ENCODE measurements around the gene PTGER4.
"Not testable (repeated sequence)": the region's sequence is repeated elsewhere in the genome, so short reads cannot be mapped to it uniquely, and the experiment has no call there.

Gene PTGER4

GRCh38 chr5:40679913-40680681, at the start of gene PTGER4:
PTGER4 (plus strand) TSS chr5:40679915; CDS start chr5:40680994, 1,079 bp downstream.
- peak; percentile 82 for DNase-seq

- DNase-seq = no peak
Observed at GRCh38 chr5:40630126-40630525, 49.6 kb upstream of the PTGER4 start.

GRCh38 chr5:40631236-40631635, 48.5 kb upstream of the PTGER4 start:
- no peak for DNase-seq

DNA sequence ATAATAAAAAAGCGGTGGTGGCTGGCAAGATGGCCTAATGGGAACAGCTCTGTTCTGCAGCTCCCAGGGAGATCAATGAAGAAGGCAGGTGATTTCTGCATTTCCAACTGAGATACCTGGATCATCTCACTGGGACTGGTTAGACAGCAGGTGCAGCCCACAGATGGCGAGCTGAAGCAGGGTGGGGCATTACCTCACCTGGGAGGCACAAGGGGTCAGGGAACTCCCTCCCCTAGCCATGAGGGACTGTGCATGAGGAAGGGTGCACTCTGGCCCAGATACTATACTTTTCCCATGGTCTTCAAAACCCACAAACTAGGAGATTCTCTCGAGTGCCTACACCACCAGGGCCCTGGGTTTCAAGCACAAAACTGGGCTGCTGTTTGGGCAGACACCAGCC, 45.6 kb upstream of the PTGER4 start:
- DNase-seq = no peak

GRCh38 chr5:40634593-40634992, 45.1 kb upstream of the PTGER4 start:
- DNase-seq = no peak

- DNase-seq = not testable (repeated sequence)
Observed at GRCh38 chr5:40639531-40639930, 40.2 kb upstream of the PTGER4 start.

- no peak for DNase-seq
Observed at GRCh38 chr5:40646266-40646665, 33.4 kb upstream of the PTGER4 start.

DNA sequence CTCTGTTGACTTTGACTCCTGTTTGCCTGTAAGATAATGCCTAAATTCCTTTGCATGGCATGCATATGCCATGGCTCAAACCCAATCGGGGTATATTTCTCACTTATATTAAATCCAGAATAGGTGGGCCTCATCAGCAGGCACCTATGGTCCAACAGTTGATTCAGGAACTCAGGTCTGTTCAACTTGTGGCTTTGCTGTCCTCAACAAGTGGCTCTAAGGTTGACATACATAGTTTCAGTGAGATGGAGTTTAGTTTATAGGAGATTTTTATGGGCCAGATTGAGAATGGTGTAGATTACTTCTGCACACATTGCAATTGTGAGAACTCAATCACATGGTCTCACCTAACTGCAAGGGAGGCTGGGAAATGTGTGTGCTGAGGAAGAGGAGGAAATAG, 31.6 kb upstream of the PTGER4 start:
- DNase-seq = no peak

DNA sequence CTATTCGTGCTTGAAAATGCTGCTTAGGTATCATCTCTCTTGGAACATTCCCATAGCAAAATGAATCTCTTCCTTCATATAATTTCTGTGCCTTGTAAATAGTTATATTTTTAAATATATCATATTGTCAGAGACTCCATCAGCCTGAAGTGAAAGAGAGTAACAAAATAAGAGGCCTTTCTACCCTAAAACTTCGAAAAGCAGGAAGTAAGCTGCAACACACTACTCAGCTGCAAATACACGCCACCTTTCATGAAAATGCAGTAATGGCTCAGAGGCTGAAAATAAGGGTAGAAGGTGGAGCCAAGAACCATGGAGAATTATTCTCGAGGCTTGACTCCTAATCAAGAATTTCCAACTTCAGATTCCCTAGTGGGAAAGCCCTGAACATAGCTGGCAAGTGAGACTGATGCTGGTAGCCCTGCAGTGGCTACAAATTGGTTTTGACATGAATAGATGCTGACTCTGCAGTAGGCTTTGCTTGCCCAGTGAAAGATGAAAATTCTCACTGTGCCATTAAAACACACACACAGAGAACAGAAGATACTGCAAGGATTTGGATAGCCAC, 30.2 kb upstream of the PTGER4 start:
- DNase-seq = no peak

- no peak for DNase-seq
Observed at GRCh38 chr5:40651201-40651600, 28.5 kb upstream of the PTGER4 start.

GRCh38 chr5:40652441-40653220, 27.1 kb upstream of the PTGER4 start:
- DNase-seq = peak; percentile 63

DNA sequence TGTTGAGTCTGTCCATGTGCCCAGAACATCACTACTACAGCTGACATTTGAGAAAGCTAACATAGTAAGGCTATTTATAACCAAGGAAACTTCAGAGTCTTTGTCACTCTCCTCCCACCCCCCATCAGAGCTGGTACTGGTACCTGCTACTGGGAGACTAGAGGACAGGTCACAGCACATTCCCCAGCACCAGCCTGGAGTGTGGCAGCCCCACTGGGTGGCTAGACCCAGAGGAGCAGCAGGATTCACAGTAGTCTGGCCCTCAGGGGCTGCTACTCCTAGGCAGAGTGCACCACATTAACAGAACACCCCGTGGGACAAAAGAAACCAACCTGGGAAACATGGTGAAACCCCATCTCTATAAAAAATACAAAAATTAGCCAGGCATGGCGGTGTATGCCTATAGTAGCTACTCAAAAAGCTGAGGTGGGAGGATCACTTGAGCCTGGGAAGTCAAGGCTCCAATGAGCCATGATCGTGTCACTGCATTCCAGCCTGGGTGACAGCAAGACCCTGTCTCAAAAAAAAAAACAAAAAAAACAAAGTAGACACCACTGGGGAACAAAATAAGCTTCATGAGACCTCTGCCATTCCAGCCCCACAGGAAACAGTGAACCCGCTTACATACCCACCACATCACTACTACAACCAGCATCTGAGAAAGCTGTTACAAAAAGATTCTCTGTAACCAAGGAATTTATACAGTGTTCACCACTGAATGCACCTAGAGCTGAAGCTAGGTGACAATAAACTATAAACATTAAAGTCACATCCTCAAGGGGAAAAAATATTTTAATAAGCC, 26.3 kb upstream of the PTGER4 start:
- no peak for DNase-seq

- DNase-seq = no peak
Observed at GRCh38 chr5:40654377-40654991, 25.2 kb upstream of the PTGER4 start.

- no peak for DNase-seq
Observed at GRCh38 chr5:40655138-40655537, 24.6 kb upstream of the PTGER4 start.

GRCh38 chr5:40656091-40656490, 23.6 kb upstream of the PTGER4 start:
- not testable (repeated sequence) for DNase-seq

- DNase-seq = no peak
Observed at GRCh38 chr5:40656766-40657165, 22.9 kb upstream of the PTGER4 start.

GRCh38 chr5:40660751-40661150, 19.0 kb upstream of the PTGER4 start:
- no peak for DNase-seq

DNA sequence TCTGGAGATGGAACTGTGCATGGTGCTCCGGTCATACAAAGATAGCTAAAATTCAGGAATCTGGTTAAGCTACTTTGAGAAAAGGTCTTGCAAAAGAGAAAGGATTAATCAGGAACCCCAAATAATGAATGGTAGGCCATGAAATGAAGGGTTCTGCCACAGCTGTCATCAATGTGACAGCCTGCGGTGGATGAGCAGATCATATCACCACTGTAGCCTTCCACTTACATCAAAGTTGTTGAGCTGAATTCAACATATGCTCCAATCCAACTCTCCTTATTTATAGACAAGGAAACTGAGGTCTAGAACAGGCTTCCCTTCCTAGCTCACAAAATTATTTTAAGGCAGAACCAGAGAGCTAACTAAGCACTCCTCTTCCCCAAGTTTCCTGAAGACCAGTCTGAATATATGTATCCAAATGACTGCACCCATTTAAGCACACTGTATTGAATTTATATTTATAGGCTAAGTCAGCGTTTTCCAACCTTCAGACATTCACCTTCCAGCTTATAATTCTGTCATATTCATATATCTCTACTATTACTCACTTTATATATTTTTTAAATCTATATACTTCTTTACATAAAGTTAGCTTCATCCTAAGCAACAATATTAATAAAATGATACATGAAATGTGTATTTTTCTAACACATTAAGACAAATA, 13.9 kb upstream of the PTGER4 start:
- no peak for DNase-seq

- DNase-seq = no peak
Observed at GRCh38 chr5:40666657-40667056, 13.1 kb upstream of the PTGER4 start.

- no peak for DNase-seq
Observed at GRCh38 chr5:40667161-40667663, 12.5 kb upstream of the PTGER4 start.

- no peak for DNase-seq
Observed at GRCh38 chr5:40669606-40670390, 9.9 kb upstream of the PTGER4 start.

Data from activated CD8-positive, alpha-beta memory T cell treated with anti-CD3 and anti-CD28 coated beads for 24 hours (primary cell).